HG03442 (cell line): ENCODE results near the gene CNTN1.
"Not testable (repeated sequence)": the region's sequence is repeated elsewhere in the genome, so short reads cannot be mapped to it uniquely, and the experiment has no call there.

Source experiments
- ATAC-seq: cut with Tn5 transposase; IDR thresholded peaks from one replicate; pipeline ENCODE4 v1.9.1; 2021; ENCODE audit warnings: mild to moderate bottlenecking, moderate library complexity; ENCODE audit not compliant: unreplicated experiment

CNTN1 gene

GRCh38 chr12:40697566-40698259 is 5.5 kb downstream of the CNTN1 start:
- no peak for ATAC-seq

- ATAC-seq: peak; percentile 87
These were observed 9.5 kb downstream of the CNTN1 start for GRCh38 chr12:40701756-40702155.

- ATAC-seq: no peak
These were observed 18.9 kb downstream of the CNTN1 start for GRCh38 chr12:40711121-40711520.

- ATAC-seq: no peak
These were observed 22.4 kb downstream of the CNTN1 start for GRCh38 chr12:40714636-40715035.

GRCh38 chr12:40716037-40716436 is 23.8 kb downstream of the CNTN1 start:
- ATAC-seq: no peak

- no peak for ATAC-seq
These were observed 25.3 kb downstream of the CNTN1 start for GRCh38 chr12:40717576-40717975.

GRCh38 chr12:40718878-40719372 is 26.7 kb downstream of the CNTN1 start:
- no peak for ATAC-seq

GRCh38 chr12:40723001-40723400 is 30.8 kb downstream of the CNTN1 start:
- ATAC-seq: no peak

GRCh38 chr12:40726366-40726765 is 34.1 kb downstream of the CNTN1 start:
- no peak for ATAC-seq

GRCh38 chr12:40727774-40728483 is 35.7 kb downstream of the CNTN1 start:
- no peak for ATAC-seq

- no peak for ATAC-seq
These were observed 38.0 kb downstream of the CNTN1 start for GRCh38 chr12:40730281-40730680.

GRCh38 chr12:40733871-40734270 is 41.6 kb downstream of the CNTN1 start:
- no peak for ATAC-seq

GRCh38 chr12:40734276-40734675 is 42.0 kb downstream of the CNTN1 start:
- ATAC-seq: no peak

GRCh38 chr12:40735551-40736230 is 43.5 kb downstream of the CNTN1 start:
- ATAC-seq: no peak

GRCh38 chr12:40737416-40737815 is 45.2 kb downstream of the CNTN1 start:
- not testable (repeated sequence) for ATAC-seq

- ATAC-seq: no peak
These were observed 46.6 kb downstream of the CNTN1 start for GRCh38 chr12:40738856-40739255.

GRCh38 chr12:40742041-40742440 is 49.8 kb downstream of the CNTN1 start:
- no peak for ATAC-seq

- no peak for ATAC-seq
These were observed 53.1 kb downstream of the CNTN1 start for GRCh38 chr12:40745386-40745785.

GRCh38 chr12:40749863-40750262 is 57.6 kb downstream of the CNTN1 start:
- ATAC-seq: no peak

- no peak for ATAC-seq
These were observed 59.8 kb downstream of the CNTN1 start for GRCh38 chr12:40752011-40752410.

GRCh38 chr12:40760821-40761220 is 68.6 kb downstream of the CNTN1 start:
- no peak for ATAC-seq

- ATAC-seq: no peak
These were observed 69.8 kb downstream of the CNTN1 start for GRCh38 chr12:40762072-40762471.
